Ascending aorta (tissue), 2 donors: ENCODE measurements around the gene LAMP1. TPM values are rescaled to one million over a fixed set of nuclear protein-coding genes. Genes with fewer than 3 reads are reported as not detected.
"Not testable (repeated sequence)": the region's sequence is repeated elsewhere in the genome, so short reads cannot be mapped to it uniquely, and the experiment has no call there.

ENCODE experiments used
- DNase-seq, 2 donors: peaks; one replicate each; pipeline ENCODE4 v3.0.0-alpha.2; 2019; ENCODE audit warnings: low spot score in 2 of 2
- H3K27ac ChIP-seq, 2 donors: fragments of 200-600 bp; sonication (generic); one replicate each; pipeline ENCODE4 v1.5.1; 2016 to 2017; ENCODE audit warnings: mild to moderate bottlenecking in 1 of 2
- H3K27me3 ChIP-seq: fragments of 200-600 bp; sonication (generic); one replicate; pipeline ENCODE4 v1.5.1; 2017
- H3K36me3 ChIP-seq, 2 donors: fragments of 200-600 bp; sonication (generic); one replicate each; pipeline ENCODE4 v1.5.1; 2016
- H3K4me1 ChIP-seq, 2 donors: fragments of 200-600 bp; sonication (generic); one replicate each; pipeline ENCODE4 v1.5.1; 2016 to 2017; ENCODE audit warnings: mild to moderate bottlenecking in 1 of 2
- H3K4me3 ChIP-seq, 2 donors: fragments of 200-600 bp; sonication (generic); one replicate each; pipeline ENCODE4 v1.5.1; 2016 to 2017; ENCODE audit warnings: mild to moderate bottlenecking in 1 of 2
- H3K9me3 ChIP-seq, 2 donors: fragments of 200-600 bp; sonication (generic); one replicate each; pipeline ENCODE4 v1.5.1; 2016
- intact Hi-C: fragments of 100-400 bp; cut with DNase I; formaldehyde crosslinking; loops from one replicate; pipeline ENCODE4 v1.15.1; 2023
- total RNA-seq: library from RNA; depleted of rRNA; stranded (reverse); fragments of >200 nt; gene quantifications from one replicate; pipeline ENCODE4 v1.1.0, GENCODE V29; 2016
- TF ChIP-seq, protein P1 (sequence below), 3 experiments: fragments of 200-600 bp in 2 of 3; fragments of 450-650 bp in 1 of 3; sonication (generic) in 2 of 3; IDR thresholded peaks; one replicate each; pipeline ENCODE4 v1.5.1; 2016 to 2019; ENCODE audit warnings: antibody characterized with exemption in 3 of 3, mild to moderate bottlenecking in 1 of 3, moderate library complexity in 1 of 3

Gene LAMP1, protein sequence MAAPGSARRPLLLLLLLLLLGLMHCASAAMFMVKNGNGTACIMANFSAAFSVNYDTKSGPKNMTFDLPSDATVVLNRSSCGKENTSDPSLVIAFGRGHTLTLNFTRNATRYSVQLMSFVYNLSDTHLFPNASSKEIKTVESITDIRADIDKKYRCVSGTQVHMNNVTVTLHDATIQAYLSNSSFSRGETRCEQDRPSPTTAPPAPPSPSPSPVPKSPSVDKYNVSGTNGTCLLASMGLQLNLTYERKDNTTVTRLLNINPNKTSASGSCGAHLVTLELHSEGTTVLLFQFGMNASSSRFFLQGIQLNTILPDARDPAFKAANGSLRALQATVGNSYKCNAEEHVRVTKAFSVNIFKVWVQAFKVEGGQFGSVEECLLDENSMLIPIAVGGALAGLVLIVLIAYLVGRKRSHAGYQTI
- 126 TPM for total RNA-seq

DNA sequence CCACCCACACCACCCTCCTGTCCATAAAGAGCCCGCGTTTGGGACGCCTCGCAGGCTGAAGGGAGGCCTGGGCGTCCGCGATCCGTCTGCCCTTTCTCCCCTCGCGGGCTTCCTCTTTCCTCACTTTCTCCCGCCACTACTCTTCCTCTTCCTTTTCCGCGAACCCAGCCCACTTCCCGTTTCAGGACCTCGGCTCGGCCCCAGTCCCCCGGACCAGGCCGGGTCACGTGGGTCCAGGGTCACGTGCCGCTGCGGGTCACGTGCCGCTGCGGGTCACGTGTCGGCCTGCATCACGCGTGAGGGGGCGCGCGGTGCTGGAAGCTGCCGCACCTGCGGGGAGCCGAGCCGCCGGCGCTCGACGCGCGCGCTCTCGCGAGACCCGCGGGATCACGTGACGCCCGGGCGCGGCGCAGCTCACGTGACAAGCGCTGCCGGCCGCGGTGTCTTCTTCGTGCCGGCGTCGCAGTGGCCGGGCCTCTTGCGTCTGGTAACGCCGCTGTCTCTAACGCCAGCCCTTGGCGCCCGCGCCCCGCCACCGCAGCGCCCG is at the start of gene LAMP1:
TSS of gene LAMP1 (plus strand) at position 417 of the 547 bp plus-strand sequence. CDS start 196 bp downstream, outside the sequence.
- H3K4me3 ChIP-seq = peak within 1 kb of the TSS; percentile 93 to 95
- intact Hi-C loops = loop anchor here (1.0 to 5.0 kb wide), 6 partner anchors 65 to 194 kb away; partner anchors contain the start of genes CUL4A, DCUN1D2 and GRTP1
- H3K9me3 ChIP-seq = no peaks in the 10 kb centered on the region
- no peaks in the 10 kb centered on the region for H3K36me3 ChIP-seq
- H3K27ac ChIP-seq = peak within 1 kb of the TSS; percentile 67 to 73
- peaks cover 0 to 7% of the 10 kb centered on the region in 2 donors for H3K4me1 ChIP-seq
- peak; percentile 91 to 100 for DNase-seq
- TF ChIP-seq, protein P1, sequence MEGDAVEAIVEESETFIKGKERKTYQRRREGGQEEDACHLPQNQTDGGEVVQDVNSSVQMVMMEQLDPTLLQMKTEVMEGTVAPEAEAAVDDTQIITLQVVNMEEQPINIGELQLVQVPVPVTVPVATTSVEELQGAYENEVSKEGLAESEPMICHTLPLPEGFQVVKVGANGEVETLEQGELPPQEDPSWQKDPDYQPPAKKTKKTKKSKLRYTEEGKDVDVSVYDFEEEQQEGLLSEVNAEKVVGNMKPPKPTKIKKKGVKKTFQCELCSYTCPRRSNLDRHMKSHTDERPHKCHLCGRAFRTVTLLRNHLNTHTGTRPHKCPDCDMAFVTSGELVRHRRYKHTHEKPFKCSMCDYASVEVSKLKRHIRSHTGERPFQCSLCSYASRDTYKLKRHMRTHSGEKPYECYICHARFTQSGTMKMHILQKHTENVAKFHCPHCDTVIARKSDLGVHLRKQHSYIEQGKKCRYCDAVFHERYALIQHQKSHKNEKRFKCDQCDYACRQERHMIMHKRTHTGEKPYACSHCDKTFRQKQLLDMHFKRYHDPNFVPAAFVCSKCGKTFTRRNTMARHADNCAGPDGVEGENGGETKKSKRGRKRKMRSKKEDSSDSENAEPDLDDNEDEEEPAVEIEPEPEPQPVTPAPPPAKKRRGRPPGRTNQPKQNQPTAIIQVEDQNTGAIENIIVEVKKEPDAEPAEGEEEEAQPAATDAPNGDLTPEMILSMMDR (IDR thresholded peaks at IDR 0.05) = peak in 1 of 3 experiments; percentile 25
- H3K27me3 ChIP-seq = no peaks in the 10 kb centered on the region

DNA sequence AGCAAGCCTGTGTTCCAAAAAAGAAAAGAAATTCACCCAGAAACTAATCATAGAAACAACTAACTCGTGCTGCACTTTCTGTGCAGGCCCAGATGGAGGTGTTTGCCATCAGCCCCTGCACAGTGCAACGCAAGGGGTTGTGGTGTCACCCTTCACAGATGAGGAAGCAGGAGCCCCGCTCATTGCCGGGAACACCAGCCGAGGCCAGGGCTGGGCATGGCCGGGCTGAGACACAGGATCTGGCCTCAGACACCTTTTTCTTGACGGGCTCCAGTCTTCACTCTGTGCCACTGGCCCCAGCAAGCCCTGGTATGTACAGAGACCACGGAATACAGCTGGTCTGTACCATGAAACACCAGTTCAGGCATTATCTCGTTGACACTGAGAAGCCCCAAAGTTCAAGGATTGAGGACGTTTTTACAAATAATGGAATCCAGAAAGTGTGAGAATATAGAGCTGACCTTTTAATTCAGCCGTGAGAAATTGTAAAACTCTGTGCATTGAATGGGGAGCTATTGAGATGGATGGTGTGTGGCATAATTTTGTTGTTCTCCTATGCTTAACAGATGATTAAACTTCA is 44.4 kb upstream of the LAMP1 start:
- Histone ChIP-seq H3K36me3 (peaks cover 64 to 95% of the 10 kb centered on the region in 2 donors), H3K4me3 (no peak overlapping the region), H3K9me3 (no peaks in the 10 kb centered on the region), H3K27ac (no peak overlapping the region), H3K27me3 (no peaks in the 10 kb centered on the region), H3K4me1 (no peaks in the 10 kb centered on the region)
- peak in 1 of 2 donors; percentile 44 for DNase-seq
- TF ChIP-seq, protein P1 (IDR thresholded peaks at IDR 0.05) = no peak
- intact Hi-C loops = no loop called here

DNA sequence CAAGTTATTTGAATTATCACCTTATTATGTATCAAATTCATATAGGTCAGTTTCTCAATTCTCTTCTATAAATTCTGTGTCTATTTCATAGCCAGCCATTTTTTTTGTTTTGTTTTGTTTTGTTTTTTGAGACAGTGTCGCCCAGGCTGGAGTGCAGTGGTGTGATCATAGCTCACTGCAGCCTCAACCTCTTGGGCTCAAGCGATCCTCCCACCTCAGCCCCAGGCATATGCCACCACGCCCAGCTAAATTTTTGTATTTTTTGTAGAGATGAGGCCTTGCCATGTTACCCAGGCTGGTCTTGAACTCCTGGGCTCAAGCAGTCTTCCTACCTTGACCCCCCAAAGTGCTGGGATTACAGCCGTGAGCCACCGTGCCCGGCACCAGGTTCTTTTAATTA is 39.1 kb upstream of the LAMP1 start:
- DNase-seq, intact Hi-C loops, H3K4me1 ChIP-seq, H3K27me3 ChIP-seq, H3K9me3 ChIP-seq, H3K4me3 ChIP-seq, H3K27ac ChIP-seq: not testable (repeated sequence)
- peaks cover 66 to 90% of the 10 kb centered on the region in 2 donors for H3K36me3 ChIP-seq

DNA sequence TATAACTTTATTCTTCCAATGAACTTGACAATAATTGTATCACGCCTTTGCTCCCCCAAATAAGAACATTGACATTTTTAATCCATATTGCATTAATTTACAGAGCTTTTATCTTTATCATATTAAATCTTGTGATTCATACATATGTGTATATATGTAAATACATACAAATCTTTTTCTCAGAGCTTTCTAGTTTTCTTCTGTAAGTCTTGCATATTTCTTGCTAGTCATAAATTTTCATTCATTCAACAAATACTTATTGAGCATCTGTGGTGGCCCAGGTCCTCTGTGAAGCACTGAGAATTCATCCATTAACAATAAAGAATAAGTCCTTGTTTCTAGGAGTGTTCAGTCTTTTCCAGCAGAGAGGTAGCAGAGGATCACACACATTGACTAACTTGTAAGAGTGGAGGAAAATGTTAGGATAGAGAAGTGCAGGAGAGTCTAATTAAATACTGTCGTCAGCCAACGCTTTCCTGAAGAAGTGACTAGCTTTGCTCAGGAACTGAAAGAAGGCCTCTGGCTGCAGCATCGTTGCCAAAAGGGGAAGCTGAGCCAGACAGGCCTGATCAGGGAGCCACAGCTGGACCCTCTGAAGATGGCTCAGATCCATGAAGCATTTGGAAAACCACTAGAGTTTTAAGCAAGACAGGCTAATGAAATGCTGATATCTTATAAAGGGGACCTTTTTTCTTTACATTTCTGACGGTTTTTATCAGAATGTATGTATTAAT is 38.6 kb upstream of the LAMP1 start:
- no peaks in the 10 kb centered on the region for H3K4me1 ChIP-seq
- intact Hi-C loops = no loop called here
- H3K4me3 ChIP-seq = no peak overlapping the region
- H3K27ac ChIP-seq = no peak overlapping the region
- TF ChIP-seq, protein P1 (IDR thresholded peaks at IDR 0.05) = no peak
- H3K27me3 ChIP-seq = no peaks in the 10 kb centered on the region
- peaks cover 68 to 88% of the 10 kb centered on the region in 2 donors for H3K36me3 ChIP-seq
- DNase-seq = no peak
- H3K9me3 ChIP-seq = no peaks in the 10 kb centered on the region

DNA sequence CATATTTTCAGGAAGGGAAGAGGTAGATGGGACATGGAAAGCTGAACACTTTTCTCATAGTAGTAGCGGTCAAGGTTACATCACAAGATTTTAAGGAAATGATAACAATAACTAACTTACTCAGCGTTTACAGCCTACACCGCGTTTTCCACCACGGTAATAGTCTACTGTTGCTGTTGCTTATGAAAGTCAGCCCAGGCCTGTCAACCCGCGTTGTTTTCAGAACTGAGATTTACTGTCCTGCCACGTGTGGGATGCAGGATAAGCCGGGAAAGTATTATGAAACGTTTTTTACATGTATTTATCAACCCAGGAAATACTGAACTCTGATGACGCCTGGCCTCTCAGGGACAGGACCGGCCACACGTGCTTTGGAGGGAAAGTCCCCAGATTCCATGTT is 36.0 kb upstream of the LAMP1 start:
- Histone ChIP-seq H3K27ac (no peak overlapping the region), H3K27me3 (no peaks in the 10 kb centered on the region), H3K4me3 (no peak overlapping the region), H3K36me3 (peaks cover 45 to 75% of the 10 kb centered on the region in 2 donors), H3K9me3 (no peaks in the 10 kb centered on the region), H3K4me1 (no peaks in the 10 kb centered on the region)
- intact Hi-C loops = no loop called here
- TF ChIP-seq, protein P1 (IDR thresholded peaks at IDR 0.05) = no peak
- no peak for DNase-seq

DNA sequence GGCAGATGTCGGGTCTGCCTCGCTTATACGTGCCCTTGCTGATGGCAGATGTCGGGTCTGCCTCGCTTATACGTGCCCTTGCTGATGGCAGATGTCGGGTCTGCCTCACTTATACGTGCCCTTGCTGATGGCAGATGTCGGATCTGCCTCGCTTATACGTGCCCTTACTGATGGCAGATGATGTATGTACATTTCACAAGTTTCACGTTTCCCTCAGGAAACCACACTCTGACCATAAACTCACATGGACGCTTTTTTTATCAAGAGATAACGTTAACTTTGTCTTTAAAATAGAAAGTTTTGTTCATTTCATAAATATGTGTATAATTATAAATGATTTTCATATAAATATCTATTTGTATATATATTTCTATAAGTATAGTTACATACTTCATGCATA is 34.0 kb upstream of the LAMP1 start:
- H3K4me1 ChIP-seq, H3K9me3 ChIP-seq, DNase-seq, H3K27me3 ChIP-seq, H3K4me3 ChIP-seq, intact Hi-C loops, H3K27ac ChIP-seq: not testable (repeated sequence)
- H3K36me3 ChIP-seq = peaks cover 32 to 54% of the 10 kb centered on the region in 2 donors
